ENCODE data around the gene BOK.

GRCh38 chr2:241608881-241609280 is 50.3 kb downstream of the BOK start:
- TF ChIP-seq, protein P1, sequence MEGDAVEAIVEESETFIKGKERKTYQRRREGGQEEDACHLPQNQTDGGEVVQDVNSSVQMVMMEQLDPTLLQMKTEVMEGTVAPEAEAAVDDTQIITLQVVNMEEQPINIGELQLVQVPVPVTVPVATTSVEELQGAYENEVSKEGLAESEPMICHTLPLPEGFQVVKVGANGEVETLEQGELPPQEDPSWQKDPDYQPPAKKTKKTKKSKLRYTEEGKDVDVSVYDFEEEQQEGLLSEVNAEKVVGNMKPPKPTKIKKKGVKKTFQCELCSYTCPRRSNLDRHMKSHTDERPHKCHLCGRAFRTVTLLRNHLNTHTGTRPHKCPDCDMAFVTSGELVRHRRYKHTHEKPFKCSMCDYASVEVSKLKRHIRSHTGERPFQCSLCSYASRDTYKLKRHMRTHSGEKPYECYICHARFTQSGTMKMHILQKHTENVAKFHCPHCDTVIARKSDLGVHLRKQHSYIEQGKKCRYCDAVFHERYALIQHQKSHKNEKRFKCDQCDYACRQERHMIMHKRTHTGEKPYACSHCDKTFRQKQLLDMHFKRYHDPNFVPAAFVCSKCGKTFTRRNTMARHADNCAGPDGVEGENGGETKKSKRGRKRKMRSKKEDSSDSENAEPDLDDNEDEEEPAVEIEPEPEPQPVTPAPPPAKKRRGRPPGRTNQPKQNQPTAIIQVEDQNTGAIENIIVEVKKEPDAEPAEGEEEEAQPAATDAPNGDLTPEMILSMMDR (IDR thresholded peaks at IDR 0.05) = no peak
- TF ChIP-seq POLR2AphosphoS5 (IDR thresholded peaks at IDR 0.05; ENCODE audit: insufficient read depth in 1 of 2, low read depth in 1 of 2) = no peak
- no peak for TF ChIP-seq POLR2A (IDR thresholded peaks at IDR 0.05)

All from vagina (tissue), 2 donors.